Panc1 (cell line): ENCODE results near the gene S1PR3.

Experiments used
- POLR2AphosphoS5 ChIP-seq: IDR thresholded peaks from 2 replicates; pipeline ENCODE4 v1.6.1; 2012; ENCODE audit warnings: mild to moderate bottlenecking, low read depth, low read length, moderate library complexity
- SIN3A ChIP-seq: IDR thresholded peaks from 2 replicates; pipeline ENCODE4 v1.6.1; 2012; ENCODE audit warnings: low read depth, mild to moderate bottlenecking, low read length, moderate library complexity, borderline replicate concordance; ENCODE audit not compliant: insufficient read depth
- TF ChIP-seq, protein P1 (sequence below): fragments of 450-650 bp; IDR thresholded peaks from 2 replicates; pipeline ENCODE4 v1.5.1; 2017; ENCODE audit warnings: mild to moderate bottlenecking
- TF ChIP-seq, protein P2 (sequence below), 2 experiments: IDR thresholded peaks; 2 replicates each; pipeline ENCODE4 v1.6.1; 2011 to 2012; ENCODE audit warnings: low read depth in 2 of 2, control low read depth in 1 of 2, low read length in 1 of 2, mild to moderate bottlenecking in 1 of 2, moderate library complexity in 1 of 2; ENCODE audit not compliant: insufficient read depth in 1 of 2

DNA sequence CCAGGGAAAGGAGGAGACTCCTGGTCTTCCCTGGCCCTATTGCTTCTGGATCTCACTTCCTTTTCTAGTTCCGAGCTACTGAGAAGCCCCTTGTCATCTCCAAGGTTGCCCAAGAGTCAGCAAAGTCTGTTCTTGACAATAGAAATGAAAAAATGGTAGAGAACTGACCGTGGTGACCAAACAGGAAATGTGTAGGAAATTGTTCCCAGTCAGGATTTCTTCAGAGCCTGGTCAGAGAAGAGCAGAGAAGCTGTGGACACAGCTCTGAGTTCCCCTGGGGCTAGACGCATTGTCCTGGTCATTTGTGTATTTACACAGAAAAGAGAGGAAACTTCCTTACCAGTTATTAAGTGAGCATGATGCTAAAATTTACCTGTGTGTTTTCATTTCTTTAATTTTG is 35.6 kb downstream of the S1PR3 start:
- TF ChIP-seq POLR2AphosphoS5, result no peak
- TF ChIP-seq, protein P1, sequence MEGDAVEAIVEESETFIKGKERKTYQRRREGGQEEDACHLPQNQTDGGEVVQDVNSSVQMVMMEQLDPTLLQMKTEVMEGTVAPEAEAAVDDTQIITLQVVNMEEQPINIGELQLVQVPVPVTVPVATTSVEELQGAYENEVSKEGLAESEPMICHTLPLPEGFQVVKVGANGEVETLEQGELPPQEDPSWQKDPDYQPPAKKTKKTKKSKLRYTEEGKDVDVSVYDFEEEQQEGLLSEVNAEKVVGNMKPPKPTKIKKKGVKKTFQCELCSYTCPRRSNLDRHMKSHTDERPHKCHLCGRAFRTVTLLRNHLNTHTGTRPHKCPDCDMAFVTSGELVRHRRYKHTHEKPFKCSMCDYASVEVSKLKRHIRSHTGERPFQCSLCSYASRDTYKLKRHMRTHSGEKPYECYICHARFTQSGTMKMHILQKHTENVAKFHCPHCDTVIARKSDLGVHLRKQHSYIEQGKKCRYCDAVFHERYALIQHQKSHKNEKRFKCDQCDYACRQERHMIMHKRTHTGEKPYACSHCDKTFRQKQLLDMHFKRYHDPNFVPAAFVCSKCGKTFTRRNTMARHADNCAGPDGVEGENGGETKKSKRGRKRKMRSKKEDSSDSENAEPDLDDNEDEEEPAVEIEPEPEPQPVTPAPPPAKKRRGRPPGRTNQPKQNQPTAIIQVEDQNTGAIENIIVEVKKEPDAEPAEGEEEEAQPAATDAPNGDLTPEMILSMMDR, result no peak
- TF ChIP-seq, protein P2, sequence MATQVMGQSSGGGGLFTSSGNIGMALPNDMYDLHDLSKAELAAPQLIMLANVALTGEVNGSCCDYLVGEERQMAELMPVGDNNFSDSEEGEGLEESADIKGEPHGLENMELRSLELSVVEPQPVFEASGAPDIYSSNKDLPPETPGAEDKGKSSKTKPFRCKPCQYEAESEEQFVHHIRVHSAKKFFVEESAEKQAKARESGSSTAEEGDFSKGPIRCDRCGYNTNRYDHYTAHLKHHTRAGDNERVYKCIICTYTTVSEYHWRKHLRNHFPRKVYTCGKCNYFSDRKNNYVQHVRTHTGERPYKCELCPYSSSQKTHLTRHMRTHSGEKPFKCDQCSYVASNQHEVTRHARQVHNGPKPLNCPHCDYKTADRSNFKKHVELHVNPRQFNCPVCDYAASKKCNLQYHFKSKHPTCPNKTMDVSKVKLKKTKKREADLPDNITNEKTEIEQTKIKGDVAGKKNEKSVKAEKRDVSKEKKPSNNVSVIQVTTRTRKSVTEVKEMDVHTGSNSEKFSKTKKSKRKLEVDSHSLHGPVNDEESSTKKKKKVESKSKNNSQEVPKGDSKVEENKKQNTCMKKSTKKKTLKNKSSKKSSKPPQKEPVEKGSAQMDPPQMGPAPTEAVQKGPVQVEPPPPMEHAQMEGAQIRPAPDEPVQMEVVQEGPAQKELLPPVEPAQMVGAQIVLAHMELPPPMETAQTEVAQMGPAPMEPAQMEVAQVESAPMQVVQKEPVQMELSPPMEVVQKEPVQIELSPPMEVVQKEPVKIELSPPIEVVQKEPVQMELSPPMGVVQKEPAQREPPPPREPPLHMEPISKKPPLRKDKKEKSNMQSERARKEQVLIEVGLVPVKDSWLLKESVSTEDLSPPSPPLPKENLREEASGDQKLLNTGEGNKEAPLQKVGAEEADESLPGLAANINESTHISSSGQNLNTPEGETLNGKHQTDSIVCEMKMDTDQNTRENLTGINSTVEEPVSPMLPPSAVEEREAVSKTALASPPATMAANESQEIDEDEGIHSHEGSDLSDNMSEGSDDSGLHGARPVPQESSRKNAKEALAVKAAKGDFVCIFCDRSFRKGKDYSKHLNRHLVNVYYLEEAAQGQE (IDR thresholded peaks at IDR 0.05; ENCODE audit: insufficient read depth in 1 of 2, low read depth in 2 of 2, low read length in 1 of 2), result no peak
- TF ChIP-seq SIN3A, result no peak
